ENCODE data around the gene LRRC36.
"Not testable (repeated sequence)": the region's sequence is repeated elsewhere in the genome, so short reads cannot be mapped to it uniquely, and the experiment has no call there.

The LRRC36 gene

DNA sequence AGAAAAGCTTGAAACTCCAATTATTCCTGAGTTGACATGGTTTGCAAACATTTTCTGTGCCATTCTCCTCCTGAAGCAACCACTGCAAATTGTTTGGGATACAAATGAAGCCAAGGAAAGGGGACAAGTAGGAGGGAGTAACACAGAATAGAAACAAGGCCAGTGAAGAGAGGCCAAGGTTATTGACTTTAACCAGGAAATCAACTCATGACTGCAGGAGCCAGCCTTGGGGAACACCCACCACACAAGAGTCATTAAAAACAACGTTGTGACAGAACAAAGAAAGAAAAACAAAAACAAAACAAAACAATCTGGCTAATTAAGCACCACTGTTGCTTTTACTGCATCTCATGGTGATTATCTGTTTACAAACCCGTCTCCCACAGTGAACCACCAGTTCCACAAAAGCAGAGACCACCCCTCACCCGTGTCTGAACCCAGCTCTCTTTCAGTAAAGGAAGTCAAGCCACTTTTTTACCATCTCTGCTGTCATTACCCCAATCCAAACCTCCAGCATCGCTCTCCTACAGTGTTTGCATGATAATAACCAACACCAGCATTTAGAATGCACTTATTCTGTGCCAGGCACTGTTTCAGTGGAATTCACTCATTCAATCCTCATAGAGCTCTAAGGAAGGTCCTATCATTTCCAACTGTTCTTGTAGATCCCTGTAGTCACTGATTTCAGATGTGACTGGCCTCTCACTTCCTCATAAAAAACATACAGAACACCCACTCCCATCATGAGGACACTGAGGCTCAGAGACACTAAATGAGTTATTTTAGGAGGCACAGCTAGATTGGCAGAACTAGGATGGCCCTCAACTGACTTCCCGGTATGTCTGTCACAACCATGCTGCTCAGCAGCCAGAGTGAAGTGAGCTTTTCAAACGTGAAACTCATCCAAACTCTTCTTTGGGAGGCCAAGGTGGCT lies 87.6 kb downstream of the LRRC36 start:
- Histone ChIP-seq H3K27ac (ENCODE audit: poor library complexity, severe bottlenecking) (no peak overlapping the region), H3K4me3 (ENCODE audit: severe bottlenecking) (no peak overlapping the region), H3K9me3 (ENCODE audit: severe bottlenecking) (no peaks in the 10 kb centered on the region), H3K27me3 (ENCODE audit: insufficient read depth, poor library complexity, severe bottlenecking) (no peaks in the 10 kb centered on the region), H3K4me1 (ENCODE audit: insufficient read depth, poor library complexity, severe bottlenecking) (no peaks in the 10 kb centered on the region), H3K36me3 (ENCODE audit: low read depth) (no peaks in the 10 kb centered on the region)
- DNase-seq (ENCODE audit: low spot score) (no peak), ATAC-seq (ENCODE audit: low read depth) (no peak)
- TF ChIP-seq, protein P1, sequence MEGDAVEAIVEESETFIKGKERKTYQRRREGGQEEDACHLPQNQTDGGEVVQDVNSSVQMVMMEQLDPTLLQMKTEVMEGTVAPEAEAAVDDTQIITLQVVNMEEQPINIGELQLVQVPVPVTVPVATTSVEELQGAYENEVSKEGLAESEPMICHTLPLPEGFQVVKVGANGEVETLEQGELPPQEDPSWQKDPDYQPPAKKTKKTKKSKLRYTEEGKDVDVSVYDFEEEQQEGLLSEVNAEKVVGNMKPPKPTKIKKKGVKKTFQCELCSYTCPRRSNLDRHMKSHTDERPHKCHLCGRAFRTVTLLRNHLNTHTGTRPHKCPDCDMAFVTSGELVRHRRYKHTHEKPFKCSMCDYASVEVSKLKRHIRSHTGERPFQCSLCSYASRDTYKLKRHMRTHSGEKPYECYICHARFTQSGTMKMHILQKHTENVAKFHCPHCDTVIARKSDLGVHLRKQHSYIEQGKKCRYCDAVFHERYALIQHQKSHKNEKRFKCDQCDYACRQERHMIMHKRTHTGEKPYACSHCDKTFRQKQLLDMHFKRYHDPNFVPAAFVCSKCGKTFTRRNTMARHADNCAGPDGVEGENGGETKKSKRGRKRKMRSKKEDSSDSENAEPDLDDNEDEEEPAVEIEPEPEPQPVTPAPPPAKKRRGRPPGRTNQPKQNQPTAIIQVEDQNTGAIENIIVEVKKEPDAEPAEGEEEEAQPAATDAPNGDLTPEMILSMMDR (IDR thresholded peaks at IDR 0.05; ENCODE audit: poor library complexity, severe bottlenecking): no peak

DNA sequence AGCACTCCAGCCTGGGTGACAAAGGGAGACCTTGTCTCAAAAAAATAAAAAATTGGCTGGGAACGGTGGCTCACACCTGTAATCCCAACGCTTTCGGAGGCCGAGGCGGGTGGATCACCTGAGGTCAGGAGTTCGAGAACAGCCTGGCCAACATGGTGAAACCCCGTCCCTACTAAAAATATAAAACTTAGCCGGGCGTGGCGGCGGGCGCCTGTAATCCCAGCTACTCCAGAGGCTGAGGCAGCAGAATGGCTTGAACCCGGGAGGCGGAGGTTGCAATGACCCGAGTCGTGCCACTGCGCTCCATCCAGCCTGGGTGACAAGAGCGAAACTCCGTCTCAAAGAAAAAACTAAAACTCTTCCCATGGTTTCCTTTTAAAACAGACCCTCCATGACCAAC lies 88.8 kb downstream of the LRRC36 start:
- H3K4me3 ChIP-seq (ENCODE audit: severe bottlenecking): peak overlapping the region; percentile 67

DNA sequence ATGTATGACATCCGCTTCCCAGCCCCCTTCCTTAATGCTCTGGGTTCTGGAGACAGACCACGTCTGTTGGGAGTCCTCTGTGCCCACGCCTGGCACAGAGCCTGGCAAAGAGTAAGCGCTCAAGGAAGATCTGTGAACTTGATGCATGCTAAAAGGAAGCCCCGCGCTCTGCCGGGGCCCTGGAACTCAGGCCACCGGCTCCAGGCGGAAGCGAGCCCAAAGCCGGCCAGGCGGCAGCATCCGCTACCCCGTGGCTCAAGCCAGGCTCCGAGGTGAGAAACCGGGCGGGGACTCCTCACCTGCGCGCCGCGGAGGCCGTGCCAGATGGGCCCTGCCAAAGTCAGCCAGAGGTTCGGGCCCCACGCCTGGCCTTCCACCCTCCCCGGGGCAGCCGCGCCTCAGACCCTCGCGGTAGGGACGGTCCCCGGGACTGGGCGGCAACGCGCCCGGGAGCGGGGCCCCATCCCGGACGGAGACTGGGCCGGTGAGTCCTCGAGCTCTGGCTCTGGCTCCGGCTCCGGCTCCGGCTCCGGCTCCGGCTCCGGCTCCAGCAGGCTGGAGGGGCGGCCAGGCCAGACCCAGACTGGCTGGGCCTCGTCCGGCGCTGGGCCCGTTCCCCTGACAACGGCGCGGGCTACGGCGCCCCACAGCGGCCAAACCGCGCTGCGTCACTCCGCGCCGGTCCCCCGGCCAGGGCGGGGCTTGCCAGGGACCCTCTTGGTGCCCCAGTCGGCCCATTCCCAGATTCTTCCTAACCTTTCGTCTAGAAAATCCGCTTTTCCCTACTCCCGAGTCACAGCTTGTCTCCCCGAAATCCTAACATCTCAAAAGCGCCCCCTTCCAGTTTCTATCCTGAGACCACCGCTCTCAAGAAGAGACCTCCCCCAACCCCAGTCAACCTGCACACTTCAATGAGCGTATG lies 89.5 kb downstream of the LRRC36 start, which contains the start of gene ZDHHC1:
TSS of gene ZDHHC1 (minus strand) at position 606 of the 922 bp plus-strand sequence. CDS start 8,702 bp downstream, outside the sequence.
- ATAC-seq (ENCODE audit: low read depth): peak; percentile 80
- TF ChIP-seq, protein P1 (IDR thresholded peaks at IDR 0.05; ENCODE audit: poor library complexity, severe bottlenecking): peak; percentile 90
- Histone ChIP-seq H3K4me1 (ENCODE audit: insufficient read depth, poor library complexity, severe bottlenecking) (no peaks in the 10 kb centered on the region), H3K36me3 (ENCODE audit: low read depth) (no peaks in the 10 kb centered on the region), H3K27me3 (ENCODE audit: insufficient read depth, poor library complexity, severe bottlenecking) (no peaks in the 10 kb centered on the region), H3K4me3 (ENCODE audit: severe bottlenecking) (peak within 1 kb of the TSS; percentile 67), H3K27ac (ENCODE audit: poor library complexity, severe bottlenecking) (peak within 1 kb of the TSS; percentile 11), H3K9me3 (ENCODE audit: severe bottlenecking) (no peaks in the 10 kb centered on the region)
- no peak for DNase-seq (ENCODE audit: low spot score)

More for the DNA sequence above, 88.8 kb downstream of the LRRC36 start:
- H3K27ac ChIP-seq (ENCODE audit: poor library complexity, severe bottlenecking): peak overlapping the region; percentile 11
- H3K36me3 ChIP-seq (ENCODE audit: low read depth); ATAC-seq (ENCODE audit: low read depth); H3K9me3 ChIP-seq (ENCODE audit: severe bottlenecking); H3K27me3 ChIP-seq (ENCODE audit: insufficient read depth, poor library complexity, severe bottlenecking); H3K4me1 ChIP-seq (ENCODE audit: insufficient read depth, poor library complexity, severe bottlenecking); DNase-seq (ENCODE audit: low spot score): not testable (repeated sequence)

DNA sequence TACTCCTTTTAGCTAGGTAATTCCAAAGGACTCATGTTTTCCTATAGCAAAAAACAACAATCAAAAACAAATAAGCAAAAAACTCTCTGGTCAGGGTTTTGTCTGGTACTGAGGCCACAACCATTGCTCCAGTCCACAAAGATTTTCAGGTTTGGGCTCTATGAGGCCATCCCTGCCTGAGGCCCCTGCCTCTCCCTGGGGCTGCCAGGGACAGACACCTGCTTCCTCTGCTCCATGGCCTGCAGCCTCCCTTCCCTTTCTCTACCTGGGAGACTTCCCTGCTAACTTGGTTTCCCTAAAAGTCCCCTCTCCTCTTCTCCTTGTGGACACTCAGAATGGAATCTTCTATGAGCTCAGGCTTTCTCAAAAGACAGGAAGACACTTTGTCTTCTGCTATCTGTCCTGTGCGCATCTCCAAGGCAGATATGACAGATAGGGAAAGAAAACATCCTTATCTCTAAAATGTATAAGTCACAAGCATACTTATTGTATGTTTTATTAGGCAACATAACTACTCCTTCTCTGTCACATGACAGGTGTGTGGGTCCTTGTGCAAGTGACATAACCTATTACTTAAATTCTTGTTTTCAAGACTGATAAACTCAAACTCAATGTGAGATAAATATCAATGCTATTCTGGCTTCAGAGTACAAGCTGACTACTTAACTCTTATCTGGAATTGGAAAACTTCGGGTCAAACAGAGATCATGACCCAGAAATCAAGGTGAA lies 90.9 kb downstream of the LRRC36 start:
- H3K9me3 ChIP-seq (ENCODE audit: severe bottlenecking): no peaks in the 10 kb centered on the region
- H3K27me3 ChIP-seq (ENCODE audit: insufficient read depth, poor library complexity, severe bottlenecking): no peaks in the 10 kb centered on the region
- H3K4me3 ChIP-seq (ENCODE audit: severe bottlenecking): no peak overlapping the region
- TF ChIP-seq, protein P1 (IDR thresholded peaks at IDR 0.05; ENCODE audit: poor library complexity, severe bottlenecking): no peak
- H3K36me3 ChIP-seq (ENCODE audit: low read depth): no peaks in the 10 kb centered on the region
- no peaks in the 10 kb centered on the region for H3K4me1 ChIP-seq (ENCODE audit: insufficient read depth, poor library complexity, severe bottlenecking)
- no peak overlapping the region for H3K27ac ChIP-seq (ENCODE audit: poor library complexity, severe bottlenecking)
- no peak for DNase-seq (ENCODE audit: low spot score)
- ATAC-seq (ENCODE audit: low read depth): no peak

DNA sequence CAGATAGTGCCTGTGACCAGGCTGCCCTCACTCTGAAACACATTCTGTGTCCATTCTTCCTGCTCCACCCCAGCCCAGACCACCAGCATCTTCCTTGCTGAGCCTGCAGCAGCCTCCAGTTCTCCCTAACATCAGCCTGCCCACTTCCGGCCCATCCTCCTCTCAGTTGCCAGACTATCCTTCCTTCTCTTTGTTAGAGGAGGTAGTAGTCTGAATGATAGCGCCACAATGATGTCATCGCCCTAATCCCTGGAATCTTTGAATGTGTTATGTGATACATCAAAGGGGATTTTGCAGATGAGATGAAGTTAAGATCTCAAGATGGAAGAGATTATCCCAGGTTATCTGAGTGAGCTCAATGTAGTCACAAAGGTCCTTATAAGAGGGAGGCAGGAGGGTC lies 92.9 kb downstream of the LRRC36 start:
- Histone ChIP-seq H3K36me3 (ENCODE audit: low read depth) (no peaks in the 10 kb centered on the region), H3K27me3 (ENCODE audit: insufficient read depth, poor library complexity, severe bottlenecking) (no peaks in the 10 kb centered on the region), H3K4me1 (ENCODE audit: insufficient read depth, poor library complexity, severe bottlenecking) (no peaks in the 10 kb centered on the region), H3K4me3 (ENCODE audit: severe bottlenecking) (no peak overlapping the region), H3K9me3 (ENCODE audit: severe bottlenecking) (no peaks in the 10 kb centered on the region), H3K27ac (ENCODE audit: poor library complexity, severe bottlenecking) (no peak overlapping the region)
- DNase-seq (ENCODE audit: low spot score) (no peak), ATAC-seq (ENCODE audit: low read depth) (no peak)
- TF ChIP-seq, protein P1 (IDR thresholded peaks at IDR 0.05; ENCODE audit: poor library complexity, severe bottlenecking): no peak

Measured in RWPE2 (cell line).